DLD1 (cell line): ENCODE measurements around the gene NBR1.
"Not testable (repeated sequence)": the region's sequence is repeated elsewhere in the genome, so short reads cannot be mapped to it uniquely, and the experiment has no call there.

Experiments used
- in situ Hi-C: cut with HindIII; loops from 2 replicates; pipeline ENCODE4 v1.10.0; 2017; ENCODE audit warnings: low sequenced_read_pairs

Gene NBR1

GRCh38 chr17:43240596-43241352 lies 69.8 kb downstream of the NBR1 start:
- in situ Hi-C loops: not testable (repeated sequence)

GRCh38 chr17:43246456-43246855 lies 75.4 kb downstream of the NBR1 start:
- in situ Hi-C loops: not testable (repeated sequence)
